Aorta (tissue), 5 donors: ENCODE data around the gene FILIP1. TPM values are rescaled to one million over a fixed set of nuclear protein-coding genes. Genes with fewer than 3 reads are reported as not detected.

Source experiments
- ATAC-seq: fragments of 200-7000 bp; cut with Tn5 transposase; one replicate; pipeline ENCODE4 v1.9.1; 2022; ENCODE audit warnings: moderate library complexity; ENCODE audit not compliant: low FRiP score
- DNase-seq, 2 donors: peaks; one replicate each; pipeline ENCODE4 v3.0.0-alpha.2; 2020
- H3K27ac ChIP-seq, 2 donors: one replicate each; pipeline ENCODE4 v1.5.1; 2013; ENCODE audit warnings: low read length in 2 of 2, mild to moderate bottlenecking in 2 of 2, moderate library complexity in 2 of 2, control low read depth in 1 of 2, inconsistent platforms in 1 of 2, low read depth in 1 of 2
- H3K27me3 ChIP-seq, 2 donors: one replicate each; pipeline ENCODE4 v1.6.1; 2013; ENCODE audit warnings: control low read depth in 1 of 2, low read length in 1 of 2, mild to moderate bottlenecking in 1 of 2, moderate library complexity in 1 of 2; ENCODE audit not compliant: insufficient read depth in 2 of 2, control insufficient read depth in 1 of 2
- H3K36me3 ChIP-seq, 2 donors: one replicate each; pipeline ENCODE4 v1.6.1; 2013; ENCODE audit warnings: control low read depth in 1 of 2, low read length in 1 of 2, mild to moderate bottlenecking in 1 of 2; ENCODE audit not compliant: insufficient read depth in 2 of 2, control insufficient read depth in 1 of 2
- H3K4me1 ChIP-seq, 2 donors: one replicate each; pipeline ENCODE4 v1.6.1; 2013; ENCODE audit warnings: low read length in 2 of 2, control low read depth in 1 of 2, mild to moderate bottlenecking in 1 of 2, moderate library complexity in 1 of 2; ENCODE audit not compliant: insufficient read depth in 2 of 2, control insufficient read depth in 1 of 2
- H3K4me3 ChIP-seq, 2 donors: one replicate each; pipeline ENCODE4 v1.5.1; 2013; ENCODE audit warnings: low read length in 2 of 2, control low read depth in 1 of 2, mild to moderate bottlenecking in 1 of 2
- H3K9me3 ChIP-seq: one replicate; pipeline ENCODE4 v1.6.1; 2013; ENCODE audit warnings: mild to moderate bottlenecking, low read length; ENCODE audit not compliant: control insufficient read depth
- WGBS, 2 donors: extraction: QIAGEN DNeasy Blood & Tissue Kit; methylation state at CpG; one replicate each; pipeline ENCODE4 v1.1.7; 2013; 5-methylcytosine and 5-hydroxymethylcytosine counted together
- intact Hi-C, 2 donors: fragments of 100-400 bp; cut with DNase I; formaldehyde crosslinking; loops; one replicate each; pipeline versions ENCODE4 v1.14.2 to v1.15.0; 2022
- polyA plus RNA-seq, 2 donors: library from polyadenylated mRNA; stranded (reverse); fragments of 200-250 nt; gene quantifications; one replicate each; pipeline ENCODE4 v1.2.3, GENCODE V29; 2013
- total RNA-seq, 2 donors: library from RNA; stranded (reverse); fragmentation: NEBNext Ultra II Directional; extraction: Animal tissue kit (Norgen Biotek cat#: 25700); gene quantifications; one replicate each; pipeline ENCODE4 v1.2.1, GENCODE V29; 2021
- donor health status: healthy with polysubstance abuse.
- donor health status: Bipolar disorder and iron deficiency.
- donor health status: DM: no; HTN: no; CAD: no.
- donor health status: DM: no; HTN: no; CAD: no.
- donor health status: DM: yes; HTN: yes; CAD: no.

FILIP1 gene
- total and polyA plus RNA-seq, 4 donors = 6.9 to 53.3 (median 21.3) TPM

DNA sequence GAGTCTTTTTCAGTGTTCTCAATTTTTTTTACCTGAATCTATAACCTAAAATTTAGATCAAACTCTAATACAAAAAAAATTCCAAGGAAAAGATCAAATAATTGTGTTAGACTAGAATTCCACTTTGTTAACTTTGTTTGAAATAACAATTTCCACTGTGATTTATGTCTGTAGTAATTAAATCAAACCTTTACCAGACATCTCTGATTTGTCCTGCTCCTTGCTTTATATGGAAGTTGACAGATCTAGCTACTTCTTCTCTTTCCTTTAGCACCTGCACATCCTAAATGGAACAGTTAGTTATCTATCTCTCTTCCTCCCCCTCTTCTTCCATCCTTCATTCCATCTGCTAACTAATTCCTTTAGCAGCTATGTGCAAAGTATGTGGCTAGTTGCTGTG lies 109.5 kb downstream of the FILIP1 start:
- ATAC-seq = no peak

GRCh38 chr6:75382634-75382900 lies 111.0 kb downstream of the FILIP1 start:
- WGBS, 2 donors = 72 to 75% methylated on average over 2 of the region's 2 CpGs
- no peaks in the 10 kb centered on the region for H3K36me3 ChIP-seq
- no peaks in the 10 kb centered on the region for H3K9me3 ChIP-seq
- no peak overlapping the region for H3K4me3 ChIP-seq
- no peak for DNase-seq
- H3K4me1 ChIP-seq = no peaks in the 10 kb centered on the region
- intact Hi-C loops = no loop called here
- no peak for ATAC-seq
- no peaks in the 10 kb centered on the region for H3K27me3 ChIP-seq
- H3K27ac ChIP-seq = no peak overlapping the region

More for the DNA sequence above, 109.5 kb downstream of the FILIP1 start:
- Histone ChIP-seq H3K36me3 (no peaks in the 10 kb centered on the region), H3K4me1 (no peaks in the 10 kb centered on the region), H3K9me3 (no peaks in the 10 kb centered on the region), H3K27me3 (no peaks in the 10 kb centered on the region), H3K4me3 (no peak overlapping the region), H3K27ac (no peak overlapping the region)
- intact Hi-C loops = no loop called here
- no peak for DNase-seq

- no peak for ATAC-seq
Measured at GRCh38 chr6:75381877-75382633, 111.5 kb downstream of the FILIP1 start.

DNA sequence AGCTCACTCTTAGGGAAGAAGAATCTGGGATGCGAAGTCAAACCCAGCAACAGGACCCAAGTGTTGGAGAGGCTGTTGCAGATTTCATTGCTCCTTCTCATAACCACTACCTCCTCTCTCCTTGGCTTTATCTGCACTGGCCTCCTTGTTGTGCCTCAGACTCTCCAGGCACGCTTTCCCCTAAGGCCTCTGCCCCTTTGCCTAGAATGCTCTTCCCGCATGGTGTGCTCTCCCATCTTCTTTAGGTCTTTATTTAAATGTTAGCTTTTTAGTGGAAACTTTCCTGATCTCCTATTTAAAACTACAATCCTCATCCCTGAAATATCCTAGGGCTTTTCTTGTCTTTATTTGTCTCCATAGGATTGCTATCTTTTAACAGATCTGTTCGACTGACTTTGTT lies 114.1 kb downstream of the FILIP1 start:
- H3K27me3 ChIP-seq = no peaks in the 10 kb centered on the region
- 92 to 93% methylated on average over 4 of the region's 4 CpGs for WGBS, 2 donors
- H3K36me3 ChIP-seq = no peaks in the 10 kb centered on the region
- ATAC-seq (no peak), DNase-seq (no peak)
- no peak overlapping the region for H3K4me3 ChIP-seq
- H3K9me3 ChIP-seq = no peaks in the 10 kb centered on the region
- peaks cover 0 to 2% of the 10 kb centered on the region in 2 donors for H3K4me1 ChIP-seq
- H3K27ac ChIP-seq = no peak overlapping the region
- intact Hi-C loops = loop anchor here in 1 of 2 donors (10.0 kb wide), 1 partner anchor 105 kb away; no protein-coding TSS in a partner anchor

More at GRCh38 chr6:75381877-75382633, 111.5 kb downstream of the FILIP1 start:
- no peaks in the 10 kb centered on the region for H3K27me3 ChIP-seq
- H3K27ac ChIP-seq = no peak overlapping the region
- H3K9me3 ChIP-seq = no peaks in the 10 kb centered on the region
- no peaks in the 10 kb centered on the region for H3K36me3 ChIP-seq
- H3K4me1 ChIP-seq = no peaks in the 10 kb centered on the region
- 12 to 22% methylated on average over 2 of the region's 2 CpGs for WGBS, 2 donors
- DNase-seq = no peak
- intact Hi-C loops = no loop called here
- no peak overlapping the region for H3K4me3 ChIP-seq

- H3K9me3 ChIP-seq = no peaks in the 10 kb centered on the region
- no peak overlapping the region for H3K4me3 ChIP-seq
- ATAC-seq (no peak), DNase-seq (no peak)
- no peaks in the 10 kb centered on the region for H3K36me3 ChIP-seq
- no peak overlapping the region for H3K27ac ChIP-seq
- WGBS, 2 donors = 48 to 71% methylated on average over 2 of the region's 2 CpGs
- no peaks in the 10 kb centered on the region for H3K27me3 ChIP-seq
- H3K4me1 ChIP-seq = peaks cover 0 to 2% of the 10 kb centered on the region in 2 donors
- intact Hi-C loops = loop anchor here in 1 of 2 donors (10.0 kb wide), 1 partner anchor 107 kb away; no protein-coding TSS in a partner anchor
Measured at GRCh38 chr6:75378101-75378500, 115.5 kb downstream of the FILIP1 start.

GRCh38 chr6:75377386-75377785 lies 116.2 kb downstream of the FILIP1 start:
- Histone ChIP-seq H3K27me3 (no peaks in the 10 kb centered on the region), H3K4me1 (peaks cover 0 to 2% of the 10 kb centered on the region in 2 donors), H3K27ac (no peak overlapping the region), H3K36me3 (no peaks in the 10 kb centered on the region), H3K4me3 (no peak overlapping the region), H3K9me3 (no peaks in the 10 kb centered on the region)
- no peak for ATAC-seq
- intact Hi-C loops = loop anchor here in 1 of 2 donors (10.0 kb wide), 1 partner anchor 107 kb away; no protein-coding TSS in a partner anchor
- DNase-seq = no peak
- 94% methylated on average over 3 of the region's 3 CpGs for WGBS, 2 donors

DNA sequence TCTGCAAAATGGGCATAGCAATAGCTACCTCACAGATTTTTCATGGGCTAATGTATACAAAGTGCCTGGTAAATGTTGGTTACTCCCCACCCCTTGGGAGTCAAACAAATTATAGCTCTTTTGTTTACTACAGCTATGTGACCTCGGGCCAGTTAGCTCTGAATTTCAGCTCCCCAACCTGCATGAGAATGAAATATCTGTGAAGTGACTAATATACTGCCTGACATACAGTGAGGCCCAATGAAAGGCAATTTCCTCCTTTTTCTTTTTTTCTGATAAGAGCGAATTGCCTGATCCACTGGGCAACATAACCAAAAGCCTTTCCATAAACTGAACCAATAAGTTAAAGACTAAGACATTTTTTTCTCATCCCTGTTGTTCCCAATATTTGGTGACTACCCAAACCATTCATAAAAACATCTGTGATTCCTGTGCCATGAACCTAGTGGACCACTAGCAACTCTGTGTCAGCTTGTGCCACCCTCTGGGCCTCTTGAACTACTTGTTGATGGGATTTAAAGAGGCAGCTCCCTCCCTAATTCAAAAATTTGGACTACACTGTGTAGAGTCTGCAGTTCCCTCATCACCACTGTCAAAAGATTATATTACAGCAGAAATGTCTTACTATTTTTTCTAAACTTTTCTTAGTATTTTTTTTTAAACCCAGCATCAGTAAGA lies 117.1 kb downstream of the FILIP1 start:
- 64 to 67% methylated on average over 2 of the region's 2 CpGs for WGBS, 2 donors
- H3K27me3 ChIP-seq = no peaks in the 10 kb centered on the region
- H3K4me3 ChIP-seq = no peak overlapping the region
- no peaks in the 10 kb centered on the region for H3K36me3 ChIP-seq
- peak; percentile 33 for ATAC-seq
- no peak for DNase-seq
- no peak overlapping the region for H3K27ac ChIP-seq
- H3K4me1 ChIP-seq = peaks cover 0 to 2% of the 10 kb centered on the region in 2 donors
- intact Hi-C loops = loop anchor here in 1 of 2 donors (10.0 kb wide), 1 partner anchor 108 kb away; no protein-coding TSS in a partner anchor
- H3K9me3 ChIP-seq = no peaks in the 10 kb centered on the region

- no peaks in the 10 kb centered on the region for H3K36me3 ChIP-seq
- WGBS, 2 donors = 83 to 88% methylated on average over 5 of the region's 5 CpGs
- H3K27me3 ChIP-seq = no peaks in the 10 kb centered on the region
- no peak for ATAC-seq
- intact Hi-C loops = loop anchor here in 1 of 2 donors (10.0 kb wide), 1 partner anchor 110 kb away; no protein-coding TSS in a partner anchor
- no peaks in the 10 kb centered on the region for H3K9me3 ChIP-seq
- peaks cover 0 to 2% of the 10 kb centered on the region in 2 donors for H3K4me1 ChIP-seq
- no peak overlapping the region for H3K27ac ChIP-seq
- H3K4me3 ChIP-seq = no peak overlapping the region
- DNase-seq = no peak
Measured at GRCh38 chr6:75374961-75375400, 118.6 kb downstream of the FILIP1 start.
